Ishikawa (cell line): ENCODE results near the gene KCNQ4.

Source experiments
- MAX ChIP-seq: IDR thresholded peaks from 2 replicates; pipeline ENCODE4 v1.6.1; 2012
- RAD21 ChIP-seq: IDR thresholded peaks from 2 replicates; pipeline ENCODE4 v1.6.1; 2012; ENCODE audit warnings: low read depth
- REST ChIP-seq: IDR thresholded peaks from 2 replicates; pipeline ENCODE4 v1.6.1; 2012; ENCODE audit warnings: low read depth, mild to moderate bottlenecking
- TAF1 ChIP-seq: IDR thresholded peaks from 2 replicates; pipeline ENCODE4 v1.6.1; 2012; ENCODE audit warnings: low read depth, mild to moderate bottlenecking

- TF ChIP-seq MAX (no peak), REST (no peak), RAD21 (no peak), TAF1 (no peak)
These were observed 46.9 kb downstream of the KCNQ4 start for GRCh38 chr1:40830419-40830943.
